Neural cell (in vitro differentiated cells): ENCODE data around the gene LRP2. TPM values are rescaled to one million over a fixed set of nuclear protein-coding genes. Genes with fewer than 3 reads are reported as not detected.

Experiments
- H2AFZ ChIP-seq: fragments of 200-600, 300-800 bp; sonication (generic), shearing (Covaris generic); 2 replicates; pipeline ENCODE4 v1.6.0; 2014; ENCODE audit warnings: low read depth, mild to moderate bottlenecking, antibody characterized with exemption, low read length, moderate library complexity
- H3F3A ChIP-seq: fragments of 200-600 bp; shearing (Covaris generic); 2 replicates; pipeline ENCODE4 v1.6.1; 2016; ENCODE audit warnings: mild to moderate bottlenecking, moderate library complexity, mixed read lengths, antibody characterized with exemption, low read length; ENCODE audit not compliant: insufficient read depth, poor library complexity, severe bottlenecking
- H3K27ac ChIP-seq: fragments of 200-600, 300-800 bp; sonication (generic), shearing (Covaris generic); 2 replicates; pipeline ENCODE4 v1.5.1; 2014; ENCODE audit warnings: mild to moderate bottlenecking, low read length, moderate library complexity
- H3K27me3 ChIP-seq: fragments of 300-800, 200-600 bp; sonication (generic), shearing (Covaris generic); 2 replicates; pipeline ENCODE4 v1.6.0; 2014; ENCODE audit warnings: mild to moderate bottlenecking, low read depth, low read length, moderate library complexity; ENCODE audit not compliant: insufficient read depth
- H3K36me3 ChIP-seq: fragments of 300-800, 200-600 bp; sonication (generic), shearing (Covaris generic); 2 replicates; pipeline ENCODE4 v1.5.1; 2014; ENCODE audit warnings: mild to moderate bottlenecking, antibody characterized with exemption, low read length, moderate library complexity; ENCODE audit not compliant: insufficient read depth
- H3K4me2 ChIP-seq: fragments of 300-800, 200-600 bp; sonication (generic), shearing (Covaris generic); 2 replicates; pipeline ENCODE4 v1.6.0; 2014; ENCODE audit warnings: mild to moderate bottlenecking, low read length
- H3K4me3 ChIP-seq: fragments of 300-800, 200-600 bp; sonication (generic), shearing (Covaris generic); 2 replicates; pipeline ENCODE4 v1.5.1; 2014; ENCODE audit warnings: mild to moderate bottlenecking, low read length, moderate library complexity
- H3K79me2 ChIP-seq: fragments of 200-600 bp; shearing (Covaris generic); replicated peaks from 2 replicates; pipeline ENCODE4 v1.6.0; 2014; ENCODE audit warnings: mild to moderate bottlenecking, low read length, moderate library complexity; ENCODE audit not compliant: insufficient read depth
- H3K9ac ChIP-seq: fragments of 300-800, 200-600 bp; sonication (generic), shearing (Covaris generic); 2 replicates; pipeline ENCODE4 v1.6.1; 2016; ENCODE audit warnings: mild to moderate bottlenecking, low read length, mixed read lengths
- H3K9me2 ChIP-seq: fragments of 200-600 bp; shearing (Covaris generic); 2 replicates; pipeline ENCODE4 v1.6.1; 2016; ENCODE audit warnings: mild to moderate bottlenecking, low read length, mixed read lengths; ENCODE audit not compliant: insufficient read depth
- H3K9me3 ChIP-seq: fragments of 200-600, 300-800 bp; sonication (generic), shearing (Covaris generic); 2 replicates; pipeline ENCODE4 v1.6.1; 2016; ENCODE audit warnings: mild to moderate bottlenecking, mixed run types, low read length, moderate library complexity, mixed read lengths
- H4K20me1 ChIP-seq: fragments of 200-600 bp; shearing (Covaris generic); 2 replicates; pipeline ENCODE4 v1.6.1; 2016; ENCODE audit warnings: mild to moderate bottlenecking, mixed run types; ENCODE audit not compliant: insufficient read depth
- EP300 ChIP-seq: fragments of 450-650 bp; conservative IDR thresholded peaks from 2 replicates; pipeline ENCODE4 v1.6.1; 2014; ENCODE audit warnings: antibody characterized with exemption, mild to moderate bottlenecking, moderate library complexity; ENCODE audit not compliant: poor library complexity, severe bottlenecking
- EZH2 ChIP-seq: fragments of 200-600, 300-800 bp; shearing (Covaris generic), sonication (generic); IDR thresholded peaks from 2 replicates; pipeline ENCODE4 v1.6.1; 2014; ENCODE audit warnings: antibody characterized with exemption, low read length, borderline replicate concordance, mild to moderate bottlenecking; ENCODE audit not compliant: insufficient read depth, poor library complexity, severe bottlenecking
- MXI1 ChIP-seq: fragments of 450-650 bp; conservative IDR thresholded peaks from 2 replicates; pipeline ENCODE4 v1.6.1; 2014; ENCODE audit warnings: antibody characterized with exemption, mild to moderate bottlenecking; ENCODE audit not compliant: poor library complexity, severe bottlenecking
- POLR2AphosphoS5 ChIP-seq: IDR thresholded peaks from 2 replicates; pipeline ENCODE4 v1.6.1; 2012
- RAD21 ChIP-seq: fragments of 450-650 bp; conservative IDR thresholded peaks from 2 replicates; pipeline ENCODE4 v1.6.1; 2014; ENCODE audit warnings: antibody characterized with exemption, mild to moderate bottlenecking, moderate library complexity
- SMC3 ChIP-seq: fragments of 450-650 bp; conservative IDR thresholded peaks from 2 replicates; pipeline ENCODE4 v1.6.1; 2014; ENCODE audit warnings: antibody characterized with exemption, mild to moderate bottlenecking, moderate library complexity; ENCODE audit not compliant: poor library complexity
- TAF1 ChIP-seq: IDR thresholded peaks from 2 replicates; pipeline ENCODE4 v1.6.1; 2012; ENCODE audit warnings: low read depth
- polyA plus RNA-seq: library from polyadenylated mRNA; depleted of rRNA; stranded (reverse); fragments of >200 nt; gene quantifications from 2 replicates; pipeline ENCODE4 v1.2.3, GENCODE V29; 2014
- TF ChIP-seq, protein P1 (sequence below): fragments of 450-650 bp; IDR thresholded peaks from 2 replicates; pipeline ENCODE4 v1.5.1; 2014; ENCODE audit warnings: antibody characterized with exemption, mild to moderate bottlenecking, moderate library complexity; ENCODE audit not compliant: poor library complexity, severe bottlenecking
- TF ChIP-seq, protein P2 (sequence below): IDR thresholded peaks from 2 replicates; pipeline ENCODE4 v1.6.1; 2012; ENCODE audit warnings: borderline replicate concordance

The LRP2 gene
- polyA plus RNA-seq, 1 donor from 2014 or later = 1.8 TPM

DNA sequence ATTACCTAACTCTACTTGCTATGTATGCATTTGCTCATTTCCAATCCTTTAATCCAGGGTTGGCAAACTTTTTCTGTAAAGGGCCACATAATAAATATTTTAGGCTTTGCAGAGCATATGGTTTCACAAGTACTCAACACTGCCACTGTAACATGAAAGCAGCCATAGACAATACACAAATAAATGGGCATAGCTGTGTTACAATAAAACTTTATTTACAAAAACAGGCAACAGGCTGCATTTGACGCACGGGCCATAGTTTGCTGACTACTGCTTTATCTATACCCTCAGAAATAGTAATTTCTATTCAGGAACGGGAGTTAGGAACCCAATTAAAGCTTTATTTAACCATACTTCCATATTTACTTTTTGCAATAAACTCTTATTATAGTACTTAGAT is 154.3 kb downstream of the LRP2 start:
- Histone ChIP-seq H3K36me3 (no peaks in the 10 kb centered on the region), H2AFZ (no peak overlapping the region), H3K9me3 (no peaks in the 10 kb centered on the region), H3F3A (no peaks in the 10 kb centered on the region), H3K9me2 (no peaks in the 10 kb centered on the region), H3K4me3 (no peak overlapping the region), H3K9ac (no peak overlapping the region), H4K20me1 (no peaks in the 10 kb centered on the region), H3K27ac (no peak overlapping the region), H3K4me2 (no peak overlapping the region), H3K27me3 (no peaks in the 10 kb centered on the region), H3K79me2 (no peaks in the 10 kb centered on the region)
- no peak for TF ChIP-seq SMC3
- TF ChIP-seq, protein P1, sequence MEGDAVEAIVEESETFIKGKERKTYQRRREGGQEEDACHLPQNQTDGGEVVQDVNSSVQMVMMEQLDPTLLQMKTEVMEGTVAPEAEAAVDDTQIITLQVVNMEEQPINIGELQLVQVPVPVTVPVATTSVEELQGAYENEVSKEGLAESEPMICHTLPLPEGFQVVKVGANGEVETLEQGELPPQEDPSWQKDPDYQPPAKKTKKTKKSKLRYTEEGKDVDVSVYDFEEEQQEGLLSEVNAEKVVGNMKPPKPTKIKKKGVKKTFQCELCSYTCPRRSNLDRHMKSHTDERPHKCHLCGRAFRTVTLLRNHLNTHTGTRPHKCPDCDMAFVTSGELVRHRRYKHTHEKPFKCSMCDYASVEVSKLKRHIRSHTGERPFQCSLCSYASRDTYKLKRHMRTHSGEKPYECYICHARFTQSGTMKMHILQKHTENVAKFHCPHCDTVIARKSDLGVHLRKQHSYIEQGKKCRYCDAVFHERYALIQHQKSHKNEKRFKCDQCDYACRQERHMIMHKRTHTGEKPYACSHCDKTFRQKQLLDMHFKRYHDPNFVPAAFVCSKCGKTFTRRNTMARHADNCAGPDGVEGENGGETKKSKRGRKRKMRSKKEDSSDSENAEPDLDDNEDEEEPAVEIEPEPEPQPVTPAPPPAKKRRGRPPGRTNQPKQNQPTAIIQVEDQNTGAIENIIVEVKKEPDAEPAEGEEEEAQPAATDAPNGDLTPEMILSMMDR = no peak
- no peak for TF ChIP-seq POLR2AphosphoS5
- no peak for TF ChIP-seq EP300
- TF ChIP-seq, protein P2, sequence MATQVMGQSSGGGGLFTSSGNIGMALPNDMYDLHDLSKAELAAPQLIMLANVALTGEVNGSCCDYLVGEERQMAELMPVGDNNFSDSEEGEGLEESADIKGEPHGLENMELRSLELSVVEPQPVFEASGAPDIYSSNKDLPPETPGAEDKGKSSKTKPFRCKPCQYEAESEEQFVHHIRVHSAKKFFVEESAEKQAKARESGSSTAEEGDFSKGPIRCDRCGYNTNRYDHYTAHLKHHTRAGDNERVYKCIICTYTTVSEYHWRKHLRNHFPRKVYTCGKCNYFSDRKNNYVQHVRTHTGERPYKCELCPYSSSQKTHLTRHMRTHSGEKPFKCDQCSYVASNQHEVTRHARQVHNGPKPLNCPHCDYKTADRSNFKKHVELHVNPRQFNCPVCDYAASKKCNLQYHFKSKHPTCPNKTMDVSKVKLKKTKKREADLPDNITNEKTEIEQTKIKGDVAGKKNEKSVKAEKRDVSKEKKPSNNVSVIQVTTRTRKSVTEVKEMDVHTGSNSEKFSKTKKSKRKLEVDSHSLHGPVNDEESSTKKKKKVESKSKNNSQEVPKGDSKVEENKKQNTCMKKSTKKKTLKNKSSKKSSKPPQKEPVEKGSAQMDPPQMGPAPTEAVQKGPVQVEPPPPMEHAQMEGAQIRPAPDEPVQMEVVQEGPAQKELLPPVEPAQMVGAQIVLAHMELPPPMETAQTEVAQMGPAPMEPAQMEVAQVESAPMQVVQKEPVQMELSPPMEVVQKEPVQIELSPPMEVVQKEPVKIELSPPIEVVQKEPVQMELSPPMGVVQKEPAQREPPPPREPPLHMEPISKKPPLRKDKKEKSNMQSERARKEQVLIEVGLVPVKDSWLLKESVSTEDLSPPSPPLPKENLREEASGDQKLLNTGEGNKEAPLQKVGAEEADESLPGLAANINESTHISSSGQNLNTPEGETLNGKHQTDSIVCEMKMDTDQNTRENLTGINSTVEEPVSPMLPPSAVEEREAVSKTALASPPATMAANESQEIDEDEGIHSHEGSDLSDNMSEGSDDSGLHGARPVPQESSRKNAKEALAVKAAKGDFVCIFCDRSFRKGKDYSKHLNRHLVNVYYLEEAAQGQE = no peak
- no peak for TF ChIP-seq RAD21
- TF ChIP-seq EZH2 = no peak
- no peak for TF ChIP-seq MXI1
- no peak for TF ChIP-seq TAF1

DNA sequence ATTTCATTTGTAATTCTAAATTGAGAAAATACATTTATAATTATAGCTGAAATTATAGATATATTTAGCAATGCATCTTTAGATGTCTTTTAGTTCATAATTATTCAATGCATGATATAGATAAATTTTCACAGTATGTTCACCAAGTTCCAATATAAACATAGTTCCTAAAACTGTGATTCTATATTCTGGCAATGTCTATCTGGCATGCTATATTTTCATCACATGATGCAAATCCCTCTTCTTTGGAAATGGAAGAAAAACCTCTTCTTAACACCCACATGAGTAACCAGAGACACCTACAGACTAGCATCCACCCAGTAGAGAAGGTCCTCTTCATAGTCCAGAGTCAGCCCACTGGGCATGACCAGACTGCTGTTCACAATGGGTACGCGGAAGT is 157.2 kb downstream of the LRP2 start:
- TF ChIP-seq EZH2 = no peak
- Histone ChIP-seq H3F3A (no peaks in the 10 kb centered on the region), H3K79me2 (no peaks in the 10 kb centered on the region), H3K36me3 (no peaks in the 10 kb centered on the region), H3K9me3 (no peaks in the 10 kb centered on the region), H3K27me3 (no peaks in the 10 kb centered on the region), H3K4me3 (no peak overlapping the region), H3K9me2 (no peaks in the 10 kb centered on the region), H2AFZ (no peak overlapping the region), H3K27ac (no peak overlapping the region), H4K20me1 (no peaks in the 10 kb centered on the region), H3K4me2 (no peak overlapping the region), H3K9ac (no peak overlapping the region)

DNA sequence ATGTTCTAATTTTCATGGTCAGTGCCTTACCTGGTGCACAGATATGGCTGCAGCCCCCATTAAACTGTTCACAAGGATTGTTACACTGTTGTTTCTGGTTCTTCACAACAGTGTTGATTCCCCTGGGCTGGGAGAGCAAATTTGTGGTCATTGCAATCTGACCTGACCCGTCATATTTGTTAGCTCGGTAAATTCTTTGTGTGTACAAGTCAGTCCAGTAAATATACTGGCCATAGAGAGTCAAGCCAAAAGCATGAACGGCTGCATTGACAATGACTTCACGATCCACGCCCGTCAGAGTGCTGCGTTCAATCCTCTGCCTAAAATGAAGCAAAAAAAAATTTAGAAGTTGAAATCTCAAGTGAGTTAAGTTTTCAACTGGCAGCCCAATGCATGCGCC is 158.4 kb downstream of the LRP2 start:
- Histone ChIP-seq H4K20me1 (no peaks in the 10 kb centered on the region), H3K9ac (no peak overlapping the region), H3K4me3 (no peak overlapping the region), H3K27ac (no peak overlapping the region), H3K4me2 (no peak overlapping the region), H3K27me3 (no peaks in the 10 kb centered on the region), H3K9me3 (no peaks in the 10 kb centered on the region), H3K79me2 (no peaks in the 10 kb centered on the region), H3K9me2 (no peaks in the 10 kb centered on the region), H3F3A (no peaks in the 10 kb centered on the region), H2AFZ (no peak overlapping the region), H3K36me3 (no peaks in the 10 kb centered on the region)
- TF ChIP-seq MXI1 (no peak), RAD21 (no peak), EP300 (no peak), EZH2 (no peak), TAF1 (no peak), SMC3 (no peak), POLR2AphosphoS5 (no peak)
- TF ChIP-seq, protein P1 = no peak
- TF ChIP-seq, protein P2 = no peak
